GM04503 (cell line): ENCODE data around the gene GALNT15.
A peak's percentile ranks its signal among the peaks of the same experiment; 100 is the strongest.

Source experiments
- DNase-seq: peaks from one replicate; pipeline ENCODE4 v3.0.0-alpha.2; 2012; ENCODE audit warnings: low read depth

GALNT15 gene

GRCh38 chr3:16174389-16174788 is at the start of gene GALNT15:
GALNT15 (plus strand) TSS chr3:16174680; CDS start chr3:16175152, 472 bp downstream.
- DNase-seq = peak; percentile 94

- DNase-seq = no peak
Measured at GRCh38 chr3:16126634-16127033, 47.8 kb upstream of the GALNT15 start.

- DNase-seq = no peak
Measured at GRCh38 chr3:16127249-16127648, 47.2 kb upstream of the GALNT15 start.

- DNase-seq = peak; percentile 99
Measured at GRCh38 chr3:16130066-16130465, 44.4 kb upstream of the GALNT15 start.

GRCh38 chr3:16132190-16132589 is 42.3 kb upstream of the GALNT15 start:
- no peak for DNase-seq

GRCh38 chr3:16132928-16133327 is 41.6 kb upstream of the GALNT15 start:
- peak; percentile 75 for DNase-seq

- DNase-seq = no peak
Measured at GRCh38 chr3:16134173-16134928, 40.1 kb upstream of the GALNT15 start.

- DNase-seq = peak; percentile 85
Measured at GRCh38 chr3:16136055-16136454, 38.4 kb upstream of the GALNT15 start.

- no peak for DNase-seq
Measured at GRCh38 chr3:16137044-16137443, 37.4 kb upstream of the GALNT15 start.

GRCh38 chr3:16137977-16138376 is 36.5 kb upstream of the GALNT15 start:
- DNase-seq = no peak

- peak; percentile 69 for DNase-seq
Measured at GRCh38 chr3:16140116-16140893, 34.2 kb upstream of the GALNT15 start.

GRCh38 chr3:16140894-16141285 is 33.6 kb upstream of the GALNT15 start:
- DNase-seq = no peak

GRCh38 chr3:16142350-16143025 is 32.0 kb upstream of the GALNT15 start:
- DNase-seq = no peak

GRCh38 chr3:16143861-16144447 is 30.5 kb upstream of the GALNT15 start:
- no peak for DNase-seq

GRCh38 chr3:16145176-16145575 is 29.3 kb upstream of the GALNT15 start:
- DNase-seq = no peak

GRCh38 chr3:16146015-16146730 is 28.3 kb upstream of the GALNT15 start:
- no peak for DNase-seq

- no peak for DNase-seq
Measured at GRCh38 chr3:16147220-16147994, 27.1 kb upstream of the GALNT15 start.

GRCh38 chr3:16148213-16148612 is 26.3 kb upstream of the GALNT15 start:
- no peak for DNase-seq

GRCh38 chr3:16148783-16149182 is 25.7 kb upstream of the GALNT15 start:
- peak; percentile 84 for DNase-seq

- DNase-seq = no peak
Measured at GRCh38 chr3:16150285-16150684, 24.2 kb upstream of the GALNT15 start.

GRCh38 chr3:16151109-16151508 is 23.4 kb upstream of the GALNT15 start:
- DNase-seq = peak; percentile 72
